Endometrial microvascular endothelial cells (primary cell): ENCODE data around the gene SV2C. TPM values are rescaled to one million over a fixed set of nuclear protein-coding genes. Genes with fewer than 3 reads are reported as not detected.
"Not testable (repeated sequence)": the region's sequence is repeated elsewhere in the genome, so short reads cannot be mapped to it uniquely, and the experiment has no call there.

Source experiments
- in situ Hi-C: cut with HindIII; loops from 2 replicates; pipeline ENCODE4 v1.10.0; 2017; ENCODE audit warnings: low sequenced_read_pairs, low pct_unique_long_range_greater_than_20kb; ENCODE audit errors: inconsistent ontology term
- total RNA-seq: library from RNA; depleted of rRNA; stranded (reverse); fragments of >200 nt; gene quantifications from one replicate; pipeline ENCODE4 v1.2.3, GENCODE V29; 2015; ENCODE audit errors: inconsistent ontology term

Gene SV2C
- not detected for total RNA-seq

- in situ Hi-C loops: no loop called here
Measured at GRCh38 chr5:76082772-76083554, at the start of gene SV2C. TSS of gene SV2C (plus strand) at chr5:76083383. CDS start at chr5:76131751, 48,368 bp downstream.

- in situ Hi-C loops: not testable (repeated sequence)
Measured at GRCh38 chr5:76037736-76038151, 45.4 kb upstream of the SV2C start.

- in situ Hi-C loops: no loop called here
Measured at GRCh38 chr5:76038212-76038611, 45.0 kb upstream of the SV2C start.

GRCh38 chr5:76040806-76041205 lies 42.4 kb upstream of the SV2C start:
- in situ Hi-C loops: no loop called here

GRCh38 chr5:76041863-76042262 lies 41.3 kb upstream of the SV2C start:
- in situ Hi-C loops: no loop called here

GRCh38 chr5:76046741-76047140 lies 36.4 kb upstream of the SV2C start:
- in situ Hi-C loops: no loop called here

- in situ Hi-C loops: no loop called here
Measured at GRCh38 chr5:76050134-76050533, 33.0 kb upstream of the SV2C start.

- in situ Hi-C loops: no loop called here
Measured at GRCh38 chr5:76062502-76063041, 20.6 kb upstream of the SV2C start.

- in situ Hi-C loops: no loop called here
Measured at GRCh38 chr5:76065258-76065657, 17.9 kb upstream of the SV2C start.

- in situ Hi-C loops: no loop called here
Measured at GRCh38 chr5:76069061-76069735, 14.0 kb upstream of the SV2C start.

- in situ Hi-C loops: no loop called here
Measured at GRCh38 chr5:76074487-76075065, 8.6 kb upstream of the SV2C start.

GRCh38 chr5:76081811-76082771 lies 1.1 kb upstream of the SV2C start:
- in situ Hi-C loops: no loop called here

GRCh38 chr5:76083555-76084495 lies 642 bp downstream of the SV2C start:
- in situ Hi-C loops: no loop called here

- in situ Hi-C loops: no loop called here
Measured at GRCh38 chr5:76084496-76085242, 1.5 kb downstream of the SV2C start.

- in situ Hi-C loops: no loop called here
Measured at GRCh38 chr5:76085243-76085579, 2.0 kb downstream of the SV2C start.

- in situ Hi-C loops: no loop called here
Measured at GRCh38 chr5:76086095-76086494, 2.9 kb downstream of the SV2C start.

GRCh38 chr5:76089156-76089555 lies 6.0 kb downstream of the SV2C start:
- in situ Hi-C loops: not testable (repeated sequence)
